Endodermal cell (in vitro differentiated cells): ENCODE data around the gene FAM13B. TPM values are rescaled to one million over a fixed set of nuclear protein-coding genes. Genes with fewer than 3 reads are reported as not detected.

Experiments used
- DNase-seq: peaks from one replicate; pipeline ENCODE4 v3.0.0-alpha.2; 2017
- H3K27ac ChIP-seq: 2 replicates; pipeline ENCODE4 v1.5.1; 2013; ENCODE audit warnings: mild to moderate bottlenecking, low read depth, low read length, moderate library complexity
- H3K27me3 ChIP-seq: 2 replicates; pipeline ENCODE4 v1.6.1; 2013; ENCODE audit warnings: mild to moderate bottlenecking, low read length, moderate library complexity; ENCODE audit not compliant: insufficient read depth, control insufficient read depth, poor library complexity, severe bottlenecking
- H3K36me3 ChIP-seq: 2 replicates; pipeline ENCODE4 v1.7.0; 2013; ENCODE audit warnings: mild to moderate bottlenecking, low read length, moderate library complexity; ENCODE audit not compliant: control insufficient read depth, insufficient read depth
- H3K4me1 ChIP-seq: one replicate; pipeline ENCODE4 v1.7.0; 2013; ENCODE audit warnings: low read length; ENCODE audit not compliant: control insufficient read depth, insufficient read depth
- H3K4me3 ChIP-seq: 2 replicates; pipeline ENCODE4 v1.5.1; 2013; ENCODE audit warnings: mild to moderate bottlenecking, low read length, moderate library complexity
- H3K9ac ChIP-seq: 2 replicates; pipeline ENCODE4 v1.6.1; 2013; ENCODE audit warnings: mild to moderate bottlenecking, low read length, moderate library complexity; ENCODE audit not compliant: poor library complexity, severe bottlenecking; ENCODE audit errors: extremely low read depth
- H3K9me3 ChIP-seq: 2 replicates; pipeline ENCODE4 v1.6.1; 2013; ENCODE audit warnings: mild to moderate bottlenecking, low read length, moderate library complexity; ENCODE audit not compliant: control insufficient read depth
- H3K27ac Mint-ChIP-seq: 2 replicates; pipeline ENCODE4 v1.8.0; 2020; ENCODE audit warnings: mixed read lengths
- H3K27me3 Mint-ChIP-seq: 2 replicates; pipeline ENCODE4 v1.8.0; 2021; ENCODE audit warnings: mild to moderate bottlenecking, mixed read lengths; ENCODE audit not compliant: insufficient read depth
- H3K36me3 Mint-ChIP-seq: 2 replicates; pipeline ENCODE4 v1.8.0; 2020; ENCODE audit warnings: low read depth, mixed read lengths
- H3K4me1 Mint-ChIP-seq: 2 replicates; pipeline ENCODE4 v1.8.0; 2020; ENCODE audit warnings: mixed read lengths
- H3K4me3 Mint-ChIP-seq: 2 replicates; pipeline ENCODE4 v1.8.0; 2020; ENCODE audit warnings: mild to moderate bottlenecking, moderate library complexity, mixed read lengths
- H3K9me3 Mint-ChIP-seq: 2 replicates; pipeline ENCODE4 v1.8.0; 2020; ENCODE audit warnings: mild to moderate bottlenecking, mixed read lengths
- CTCF ChIP-seq: fragments of 200-600 bp; sonication (generic); conservative IDR thresholded peaks from 2 replicates; pipeline ENCODE4 v1.5.0; 2021; ENCODE audit warnings: antibody characterized with exemption, mild to moderate bottlenecking
- WGBS, 2 experiments: methylation state at CpG; one replicate each; pipeline versions ENCODE4 v1.1.5 to v1.1.7; 2013; ENCODE audit warnings: missing lambda C conversion rate in 2 of 2, mixed read lengths in 1 of 2; ENCODE audit not compliant: insufficient coverage in 1 of 2, insufficient read length in 1 of 2; 5-methylcytosine and 5-hydroxymethylcytosine counted together
- total RNA-seq, 2 donors: library from RNA; stranded (reverse); fragmentation: NEBNext Ultra II Directional in 1 of 2; extraction: Animal tissue kit (Norgen Biotek cat#: 25700) in 1 of 2; gene quantifications; 2 replicates in 1 of 2; 3 replicates in 1 of 2; pipeline ENCODE4 v1.2.1, GENCODE V29; 2021

The FAM13B gene
- total RNA-seq, 2 donors from 2014 or later: 22.9 to 28.7 TPM

GRCh38 chr5:137914758-137915157, 118.1 kb downstream of the FAM13B start:
- Mint-ChIP-seq H3K4me3 (no peak overlapping the region), H3K27ac (no peak overlapping the region), H3K9me3 (peaks cover 4% of the 10 kb centered on the region), H3K36me3 (no peaks in the 10 kb centered on the region), H3K27me3 (no peaks in the 10 kb centered on the region), H3K4me1 (no peaks in the 10 kb centered on the region)
- H3K27me3 ChIP-seq: no peaks in the 10 kb centered on the region
- no peak overlapping the region for H3K9ac ChIP-seq
- H3K36me3 ChIP-seq: no peaks in the 10 kb centered on the region
- H3K27ac ChIP-seq: no peak overlapping the region
- 88% methylated on average over 1 of the region's 2 CpGs; no CpG with 5 or more reads in 1 of the 2 experiments for WGBS, 2 experiments
- no peaks in the 10 kb centered on the region for H3K4me1 ChIP-seq
- H3K4me3 ChIP-seq: no peak overlapping the region
- no peak for TF ChIP-seq CTCF
- no peak for DNase-seq
- H3K9me3 ChIP-seq: peaks cover 8% of the 10 kb centered on the region

GRCh38 chr5:137902408-137903133, 130.3 kb downstream of the FAM13B start:
- no peaks in the 10 kb centered on the region for H3K4me1 ChIP-seq
- H3K27me3 ChIP-seq: no peaks in the 10 kb centered on the region
- no peak overlapping the region for H3K9ac ChIP-seq
- H3K4me3 ChIP-seq: no peak overlapping the region
- H3K27ac Mint-ChIP-seq: no peak overlapping the region
- DNase-seq: no peak
- no peak overlapping the region for H3K4me3 Mint-ChIP-seq
- H3K9me3 ChIP-seq: no peaks in the 10 kb centered on the region
- H3K9me3 Mint-ChIP-seq: no peaks in the 10 kb centered on the region
- H3K4me1 Mint-ChIP-seq: peaks cover 13% of the 10 kb centered on the region
- no peaks in the 10 kb centered on the region for H3K36me3 ChIP-seq
- 100% methylated on average over 1 of the region's 1 CpG for WGBS, 2 experiments
- no peak overlapping the region for H3K27ac ChIP-seq
- no peak for TF ChIP-seq CTCF
- no peaks in the 10 kb centered on the region for H3K27me3 Mint-ChIP-seq
- H3K36me3 Mint-ChIP-seq: no peaks in the 10 kb centered on the region

GRCh38 chr5:137901011-137901817, 131.7 kb downstream of the FAM13B start:
- Mint-ChIP-seq H3K4me1 (peaks cover 13% of the 10 kb centered on the region), H3K36me3 (no peaks in the 10 kb centered on the region), H3K4me3 (no peak overlapping the region), H3K27ac (no peak overlapping the region), H3K27me3 (no peaks in the 10 kb centered on the region), H3K9me3 (no peaks in the 10 kb centered on the region)
- Histone ChIP-seq H3K9me3 (no peaks in the 10 kb centered on the region), H3K9ac (no peak overlapping the region), H3K4me1 (no peaks in the 10 kb centered on the region), H3K36me3 (no peaks in the 10 kb centered on the region), H3K27me3 (no peaks in the 10 kb centered on the region), H3K27ac (no peak overlapping the region), H3K4me3 (no peak overlapping the region)
- WGBS, 2 experiments: 93% methylated on average over 5 of the region's 5 CpGs
- no peak for TF ChIP-seq CTCF
- DNase-seq: no peak
